Stimulated activated naive CD8-positive, alpha-beta T cell treated with anti-CD3 and anti-CD28 coated beads, Interleukin-15, Interleukin-2, amounts not matched to agents 100 ng/mL and 50 ng/mL, for 24 hours (primary cell): Measurements from ENCODE around the gene TBRG4.
A peak's percentile ranks its signal among the peaks of the same experiment; 100 is the strongest.

Experiments used
- H3K27ac Mint-ChIP-seq: one replicate; pipeline ENCODE4 v1.8.0; 2021; ENCODE audit warnings: mild to moderate bottlenecking, mixed read lengths
- H3K27me3 Mint-ChIP-seq: one replicate; pipeline ENCODE4 v1.8.0; 2021; ENCODE audit warnings: mixed read lengths
- H3K36me3 Mint-ChIP-seq: one replicate; pipeline ENCODE4 v1.8.0; 2021; ENCODE audit warnings: low read depth, mixed read lengths
- H3K4me1 Mint-ChIP-seq: one replicate; pipeline ENCODE4 v1.8.0; 2021; ENCODE audit warnings: low read depth, mixed read lengths
- H3K4me3 Mint-ChIP-seq: one replicate; pipeline ENCODE4 v1.8.0; 2021; ENCODE audit warnings: mild to moderate bottlenecking, mixed read lengths
- H3K9me3 Mint-ChIP-seq: one replicate; pipeline ENCODE4 v1.8.0; 2021; ENCODE audit warnings: mixed read lengths

TBRG4 gene

GRCh38 chr7:45130910-45131309 lies 19.4 kb upstream of the TBRG4 start:
- Mint-ChIP-seq H3K9me3 (no peaks in the 10 kb centered on the region), H3K4me3 (no peak overlapping the region), H3K27me3 (no peaks in the 10 kb centered on the region), H3K36me3 (no peaks in the 10 kb centered on the region), H3K4me1 (peaks cover 4% of the 10 kb centered on the region), H3K27ac (no peak overlapping the region)

GRCh38 chr7:45129906-45130305 lies 18.4 kb upstream of the TBRG4 start:
- H3K9me3 Mint-ChIP-seq, result no peaks in the 10 kb centered on the region
- H3K27ac Mint-ChIP-seq, result peak overlapping the region; percentile 19
- no peaks in the 10 kb centered on the region for H3K4me1 Mint-ChIP-seq
- H3K27me3 Mint-ChIP-seq, result no peaks in the 10 kb centered on the region
- no peak overlapping the region for H3K4me3 Mint-ChIP-seq
- H3K36me3 Mint-ChIP-seq, result no peaks in the 10 kb centered on the region

- Mint-ChIP-seq H3K27ac (no peak overlapping the region), H3K9me3 (no peaks in the 10 kb centered on the region), H3K4me1 (no peaks in the 10 kb centered on the region), H3K36me3 (no peaks in the 10 kb centered on the region), H3K4me3 (no peak overlapping the region), H3K27me3 (no peaks in the 10 kb centered on the region)
Observed at GRCh38 chr7:45129181-45129800, 17.8 kb upstream of the TBRG4 start.

- Mint-ChIP-seq H3K9me3 (no peaks in the 10 kb centered on the region), H3K27me3 (no peaks in the 10 kb centered on the region), H3K4me3 (no peak overlapping the region), H3K36me3 (no peaks in the 10 kb centered on the region), H3K27ac (no peak overlapping the region), H3K4me1 (peaks cover 12% of the 10 kb centered on the region)
Observed at GRCh38 chr7:45126920-45127319, 15.4 kb upstream of the TBRG4 start.

GRCh38 chr7:45126201-45126600 lies 14.7 kb upstream of the TBRG4 start:
- H3K36me3 Mint-ChIP-seq, result no peaks in the 10 kb centered on the region
- no peaks in the 10 kb centered on the region for H3K9me3 Mint-ChIP-seq
- H3K4me3 Mint-ChIP-seq, result no peak overlapping the region
- no peaks in the 10 kb centered on the region for H3K27me3 Mint-ChIP-seq
- no peak overlapping the region for H3K27ac Mint-ChIP-seq
- peaks cover 12% of the 10 kb centered on the region for H3K4me1 Mint-ChIP-seq

- Mint-ChIP-seq H3K4me3 (no peak overlapping the region), H3K9me3 (no peaks in the 10 kb centered on the region), H3K4me1 (peaks cover 12% of the 10 kb centered on the region), H3K27me3 (no peaks in the 10 kb centered on the region), H3K36me3 (no peaks in the 10 kb centered on the region), H3K27ac (no peak overlapping the region)
Observed at GRCh38 chr7:45125193-45125904, 13.9 kb upstream of the TBRG4 start.

GRCh38 chr7:45123913-45124710 lies 12.6 kb upstream of the TBRG4 start:
- Mint-ChIP-seq H3K27ac (no peak overlapping the region), H3K4me1 (peaks cover 12% of the 10 kb centered on the region), H3K27me3 (no peaks in the 10 kb centered on the region), H3K36me3 (no peaks in the 10 kb centered on the region), H3K4me3 (no peak overlapping the region), H3K9me3 (no peaks in the 10 kb centered on the region)

GRCh38 chr7:45122975-45123860 lies 11.7 kb upstream of the TBRG4 start:
- Mint-ChIP-seq H3K36me3 (no peaks in the 10 kb centered on the region), H3K9me3 (no peaks in the 10 kb centered on the region), H3K27me3 (no peaks in the 10 kb centered on the region), H3K4me1 (peaks cover 12% of the 10 kb centered on the region), H3K27ac (peak overlapping the region; percentile 11), H3K4me3 (no peak overlapping the region)

- Mint-ChIP-seq H3K27me3 (no peaks in the 10 kb centered on the region), H3K36me3 (no peaks in the 10 kb centered on the region), H3K9me3 (no peaks in the 10 kb centered on the region), H3K4me1 (peaks cover 12% of the 10 kb centered on the region), H3K27ac (no peak overlapping the region), H3K4me3 (no peak overlapping the region)
Observed at GRCh38 chr7:45119550-45119949, 8.1 kb upstream of the TBRG4 start.

GRCh38 chr7:45118889-45119331 lies 7.4 kb upstream of the TBRG4 start:
- no peaks in the 10 kb centered on the region for H3K36me3 Mint-ChIP-seq
- no peak overlapping the region for H3K27ac Mint-ChIP-seq
- no peaks in the 10 kb centered on the region for H3K9me3 Mint-ChIP-seq
- H3K27me3 Mint-ChIP-seq, result no peaks in the 10 kb centered on the region
- H3K4me1 Mint-ChIP-seq, result peaks cover 12% of the 10 kb centered on the region
- no peak overlapping the region for H3K4me3 Mint-ChIP-seq

- Mint-ChIP-seq H3K36me3 (no peaks in the 10 kb centered on the region), H3K9me3 (no peaks in the 10 kb centered on the region), H3K4me1 (peaks cover 8% of the 10 kb centered on the region), H3K4me3 (no peak overlapping the region), H3K27ac (no peak overlapping the region), H3K27me3 (no peaks in the 10 kb centered on the region)
Observed at GRCh38 chr7:45118292-45118691, 6.8 kb upstream of the TBRG4 start.

- Mint-ChIP-seq H3K27ac (no peak overlapping the region), H3K27me3 (no peaks in the 10 kb centered on the region), H3K4me1 (peaks cover 4% of the 10 kb centered on the region), H3K36me3 (no peaks in the 10 kb centered on the region), H3K4me3 (no peak overlapping the region), H3K9me3 (no peaks in the 10 kb centered on the region)
Observed at GRCh38 chr7:45117582-45117981, 6.1 kb upstream of the TBRG4 start.

- Mint-ChIP-seq H3K27me3 (no peaks in the 10 kb centered on the region), H3K27ac (no peak overlapping the region), H3K4me3 (no peak overlapping the region), H3K36me3 (peaks cover 6% of the 10 kb centered on the region), H3K9me3 (no peaks in the 10 kb centered on the region), H3K4me1 (peaks cover 14% of the 10 kb centered on the region)
Observed at GRCh38 chr7:45116048-45116447, 4.6 kb upstream of the TBRG4 start.

- peaks cover 16% of the 10 kb centered on the region for H3K36me3 Mint-ChIP-seq
- no peaks in the 10 kb centered on the region for H3K27me3 Mint-ChIP-seq
- no peak overlapping the region for H3K27ac Mint-ChIP-seq
- no peaks in the 10 kb centered on the region for H3K9me3 Mint-ChIP-seq
- peaks cover 18% of the 10 kb centered on the region for H3K4me1 Mint-ChIP-seq
- H3K4me3 Mint-ChIP-seq, result no peak overlapping the region
Observed at GRCh38 chr7:45114926-45115325, 3.4 kb upstream of the TBRG4 start.
